HFF-Myc (cell line): ENCODE results near the gene SHROOM3.
A peak's percentile ranks its signal among the peaks of the same experiment; 100 is the strongest.

Experiments
- DNase-seq: peaks from one replicate; pipeline ENCODE4 v3.0.0-alpha.2; 2011; ENCODE audit warnings: low read depth; ENCODE audit errors: extremely low read depth
- H3K4me3 ChIP-seq: replicated peaks from 2 replicates; pipeline ENCODE4 v1.5.1; 2011; ENCODE audit warnings: low read depth, mild to moderate bottlenecking, control low read depth, low read length
- TF ChIP-seq, protein P1 (sequence below): IDR thresholded peaks from 2 replicates; pipeline ENCODE4 v1.5.1; 2012; ENCODE audit warnings: mild to moderate bottlenecking, low read depth, low read length, control low read depth; ENCODE audit errors: missing control alignments

Gene SHROOM3

DNA sequence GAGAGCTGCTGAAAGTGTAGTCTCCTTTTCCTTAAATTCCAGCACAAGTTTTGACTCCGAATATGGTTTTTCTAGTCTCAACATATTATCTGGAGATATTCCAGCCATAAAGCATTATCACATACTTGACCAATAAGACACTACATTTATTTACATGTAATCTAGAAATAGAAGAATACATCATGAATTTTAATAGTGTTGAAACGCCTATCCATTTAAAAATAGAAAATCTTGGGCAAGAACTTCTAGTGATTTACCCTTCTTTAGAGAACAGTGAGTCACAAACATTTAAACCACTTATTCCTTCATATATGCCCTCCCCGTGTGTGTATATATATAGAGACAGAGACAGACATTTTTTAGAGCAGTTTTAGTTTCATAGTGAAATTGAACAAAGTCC is 301.4 kb downstream of the SHROOM3 start:
- TF ChIP-seq, protein P1, sequence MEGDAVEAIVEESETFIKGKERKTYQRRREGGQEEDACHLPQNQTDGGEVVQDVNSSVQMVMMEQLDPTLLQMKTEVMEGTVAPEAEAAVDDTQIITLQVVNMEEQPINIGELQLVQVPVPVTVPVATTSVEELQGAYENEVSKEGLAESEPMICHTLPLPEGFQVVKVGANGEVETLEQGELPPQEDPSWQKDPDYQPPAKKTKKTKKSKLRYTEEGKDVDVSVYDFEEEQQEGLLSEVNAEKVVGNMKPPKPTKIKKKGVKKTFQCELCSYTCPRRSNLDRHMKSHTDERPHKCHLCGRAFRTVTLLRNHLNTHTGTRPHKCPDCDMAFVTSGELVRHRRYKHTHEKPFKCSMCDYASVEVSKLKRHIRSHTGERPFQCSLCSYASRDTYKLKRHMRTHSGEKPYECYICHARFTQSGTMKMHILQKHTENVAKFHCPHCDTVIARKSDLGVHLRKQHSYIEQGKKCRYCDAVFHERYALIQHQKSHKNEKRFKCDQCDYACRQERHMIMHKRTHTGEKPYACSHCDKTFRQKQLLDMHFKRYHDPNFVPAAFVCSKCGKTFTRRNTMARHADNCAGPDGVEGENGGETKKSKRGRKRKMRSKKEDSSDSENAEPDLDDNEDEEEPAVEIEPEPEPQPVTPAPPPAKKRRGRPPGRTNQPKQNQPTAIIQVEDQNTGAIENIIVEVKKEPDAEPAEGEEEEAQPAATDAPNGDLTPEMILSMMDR: no peak
- no peak overlapping the region for H3K4me3 ChIP-seq
- no peak for DNase-seq

DNA sequence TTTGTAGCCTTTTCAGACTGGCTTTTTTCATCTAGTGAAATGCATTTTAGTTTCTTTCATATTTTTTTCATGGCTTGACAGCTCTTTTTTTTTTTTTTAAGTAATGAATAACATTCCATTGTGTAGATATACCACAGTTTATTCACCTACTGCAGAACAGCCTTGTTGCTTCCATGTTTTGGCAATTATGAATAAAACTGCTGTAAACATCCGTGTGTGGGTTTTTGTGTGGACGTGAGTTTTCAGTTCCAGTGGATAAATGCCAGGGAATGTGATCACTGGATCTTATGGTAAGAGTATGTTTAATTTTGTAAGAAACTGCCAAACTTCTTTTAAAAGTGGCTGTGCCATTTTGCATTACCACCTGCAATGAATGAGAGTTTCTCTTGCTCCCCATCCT is 302.2 kb downstream of the SHROOM3 start:
- TF ChIP-seq, protein P1: no peak
- no peak for DNase-seq
- no peak overlapping the region for H3K4me3 ChIP-seq

DNA sequence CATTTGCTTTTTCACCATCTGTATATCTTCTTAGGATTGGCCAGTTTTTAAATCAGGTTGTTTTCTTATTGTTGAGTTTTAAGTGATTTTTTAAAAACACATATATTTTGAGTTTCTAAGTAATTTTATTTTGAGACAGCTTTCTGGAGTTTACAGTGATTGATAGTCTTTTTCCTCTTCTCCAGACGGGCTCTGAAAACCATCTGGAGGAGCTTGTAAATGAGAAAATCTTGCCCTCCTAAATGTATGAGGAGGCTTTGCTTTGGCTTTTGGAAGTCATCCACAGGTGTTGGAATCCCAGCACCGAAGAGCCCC is 302.7 kb downstream of the SHROOM3 start:
- no peak for DNase-seq
- no peak overlapping the region for H3K4me3 ChIP-seq
- TF ChIP-seq, protein P1: no peak

DNA sequence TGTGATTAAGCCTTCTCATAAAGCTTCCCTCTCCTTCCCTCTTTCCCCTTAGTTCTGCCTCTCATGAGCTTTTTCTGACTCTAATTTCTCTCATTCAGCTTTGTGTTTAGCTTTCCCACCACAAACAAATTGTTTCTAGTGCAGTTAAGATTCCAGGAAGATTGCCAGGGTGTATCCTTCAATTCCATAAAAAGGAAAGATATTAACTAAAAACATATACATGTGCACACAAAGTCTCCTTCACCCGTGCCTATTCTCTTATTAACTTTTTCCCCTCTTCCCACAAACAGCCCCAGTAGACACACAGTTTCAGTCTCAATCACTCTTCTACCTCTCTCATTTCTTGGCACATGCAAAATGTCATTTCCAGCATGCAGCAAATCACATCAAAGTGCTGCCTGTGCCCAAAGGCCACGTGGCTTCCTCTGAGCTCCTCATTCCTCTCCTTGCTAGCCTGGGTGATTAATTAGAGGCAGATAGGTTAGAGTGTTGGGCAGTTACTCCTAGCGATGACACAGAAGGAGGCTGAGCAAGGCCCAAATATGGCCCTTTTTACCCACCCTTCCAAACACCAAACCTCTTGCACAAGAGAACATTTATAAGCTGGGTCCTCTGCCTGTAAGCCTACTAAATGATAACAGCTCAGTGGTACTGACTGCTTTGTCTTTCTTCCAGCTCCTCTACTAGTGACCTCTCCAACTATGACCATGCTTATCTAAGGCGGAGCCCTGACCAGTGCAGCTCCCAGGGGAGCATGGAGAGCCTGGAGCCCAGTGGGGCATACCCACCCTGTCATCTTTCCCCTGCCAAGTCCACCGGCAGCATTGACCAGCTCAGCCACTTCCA is 303.3 kb downstream of the SHROOM3 start:
- no peak overlapping the region for H3K4me3 ChIP-seq
- DNase-seq: peak; percentile 93
- TF ChIP-seq, protein P1: no peak

DNA sequence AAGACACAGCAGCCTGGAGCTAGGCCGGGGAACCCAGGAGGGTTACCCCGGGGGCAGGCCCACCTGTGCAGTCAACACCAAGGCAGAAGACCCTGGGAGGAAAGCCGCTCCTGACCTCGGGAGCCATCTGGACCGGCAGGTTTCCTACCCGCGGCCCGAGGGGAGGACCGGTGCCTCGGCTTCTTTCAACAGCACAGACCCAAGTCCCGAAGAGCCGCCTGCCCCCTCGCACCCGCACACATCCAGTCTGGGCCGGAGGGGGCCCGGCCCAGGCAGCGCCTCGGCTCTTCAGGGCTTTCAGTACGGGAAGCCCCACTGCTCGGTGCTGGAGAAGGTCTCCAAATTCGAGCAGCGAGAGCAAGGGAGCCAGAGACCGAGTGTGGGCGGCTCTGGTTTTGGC is 305.2 kb downstream of the SHROOM3 start:
- no peak overlapping the region for H3K4me3 ChIP-seq
- TF ChIP-seq, protein P1: no peak
- DNase-seq: no peak

DNA sequence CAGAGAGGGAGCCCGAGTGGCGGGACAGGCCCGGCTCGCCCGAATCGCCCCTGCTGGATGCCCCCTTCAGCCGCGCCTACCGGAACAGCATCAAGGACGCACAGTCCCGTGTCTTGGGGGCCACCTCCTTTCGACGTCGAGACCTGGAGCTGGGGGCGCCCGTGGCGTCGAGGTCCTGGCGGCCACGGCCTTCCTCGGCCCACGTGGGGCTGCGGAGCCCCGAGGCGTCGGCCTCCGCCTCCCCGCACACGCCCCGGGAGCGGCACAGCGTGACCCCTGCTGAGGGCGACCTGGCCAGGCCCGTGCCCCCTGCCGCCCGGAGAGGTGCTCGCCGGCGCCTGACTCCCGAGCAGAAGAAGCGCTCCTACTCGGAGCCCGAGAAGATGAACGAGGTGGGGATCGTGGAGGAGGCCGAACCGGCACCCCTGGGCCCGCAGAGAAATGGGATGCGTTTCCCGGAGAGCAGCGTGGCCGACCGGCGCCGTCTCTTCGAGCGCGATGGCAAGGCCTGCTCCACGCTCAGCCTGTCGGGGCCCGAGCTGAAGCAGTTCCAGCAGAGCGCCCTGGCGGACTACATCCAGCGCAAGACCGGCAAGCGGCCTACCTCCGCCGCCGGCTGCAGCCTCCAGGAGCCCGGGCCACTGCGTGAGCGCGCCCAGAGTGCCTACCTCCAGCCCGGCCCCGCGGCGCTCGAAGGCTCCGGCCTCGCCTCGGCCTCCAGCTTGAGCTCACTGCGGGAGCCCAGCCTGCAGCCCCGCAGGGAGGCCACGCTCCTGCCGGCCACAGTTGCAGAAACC is 306.0 kb downstream of the SHROOM3 start:
- TF ChIP-seq, protein P1: no peak
- no peak for DNase-seq
- H3K4me3 ChIP-seq: no peak overlapping the region
